ENCODE data around the gene TBP.
"Not testable (repeated sequence)": the region's sequence is repeated elsewhere in the genome, so short reads cannot be mapped to it uniquely, and the experiment has no call there.

The TBP gene

DNA sequence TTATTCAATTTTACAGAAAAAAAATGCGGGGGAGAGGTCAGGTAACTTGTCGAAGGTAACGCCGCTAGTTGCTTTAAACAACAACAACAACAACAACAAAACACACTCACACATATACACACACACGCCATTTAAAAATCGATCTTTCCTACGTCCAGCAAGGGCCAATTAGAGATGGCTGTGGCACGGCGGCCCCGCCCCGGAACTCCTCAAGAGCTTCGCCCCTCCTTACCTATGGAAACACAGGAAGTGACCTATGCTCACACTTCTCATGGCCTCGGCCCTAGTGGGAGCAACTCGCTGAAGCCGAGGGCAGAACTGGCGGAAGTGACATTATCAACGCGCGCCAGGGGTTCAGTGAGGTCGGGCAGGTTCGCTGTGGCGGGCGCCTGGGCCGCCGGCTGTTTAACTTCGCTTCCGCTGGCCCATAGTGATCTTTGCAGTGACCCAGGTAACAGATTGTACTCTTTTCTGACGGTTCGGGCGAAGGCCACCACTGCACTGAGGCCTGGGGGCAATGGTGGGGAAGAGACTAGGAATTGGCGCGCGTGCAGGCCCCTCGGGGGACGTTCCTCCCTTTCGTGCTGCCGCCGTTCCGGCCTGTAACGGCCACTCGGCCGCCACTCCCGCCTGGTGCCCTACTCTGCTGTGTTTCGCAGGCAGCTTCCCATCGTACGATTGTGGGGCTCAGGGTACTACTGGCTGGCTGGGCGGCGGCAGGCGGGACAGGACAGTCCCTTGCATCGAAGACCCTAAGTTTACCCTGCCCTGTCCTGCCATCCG lies at the start of gene TBP:
TSS of gene TBP (plus strand) at position 357 of the 783 bp plus-strand sequence. CDS start 2,661 bp downstream, outside the sequence.
- DNase-seq: peak; percentile 96 to 97

DNA sequence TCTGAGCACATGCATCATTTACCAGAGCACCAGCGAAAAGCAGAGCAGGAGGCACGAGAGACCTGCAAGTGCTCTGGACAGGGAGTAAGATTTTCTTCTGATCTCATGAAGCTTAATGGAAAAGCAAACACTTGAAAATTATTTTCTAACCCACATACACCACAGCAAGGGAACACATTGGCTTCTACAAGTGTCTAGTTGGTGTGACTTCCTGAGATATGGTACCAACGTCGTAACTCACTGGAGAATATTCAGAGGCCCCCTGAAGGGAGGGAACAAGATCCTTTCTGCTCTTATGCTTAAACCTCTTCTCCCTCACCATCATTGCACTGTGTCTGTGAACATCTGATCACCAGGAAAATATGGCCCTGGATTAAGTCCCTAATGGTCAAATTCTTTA lies 49.7 kb upstream of the TBP start:
- DNase-seq: no peak

DNA sequence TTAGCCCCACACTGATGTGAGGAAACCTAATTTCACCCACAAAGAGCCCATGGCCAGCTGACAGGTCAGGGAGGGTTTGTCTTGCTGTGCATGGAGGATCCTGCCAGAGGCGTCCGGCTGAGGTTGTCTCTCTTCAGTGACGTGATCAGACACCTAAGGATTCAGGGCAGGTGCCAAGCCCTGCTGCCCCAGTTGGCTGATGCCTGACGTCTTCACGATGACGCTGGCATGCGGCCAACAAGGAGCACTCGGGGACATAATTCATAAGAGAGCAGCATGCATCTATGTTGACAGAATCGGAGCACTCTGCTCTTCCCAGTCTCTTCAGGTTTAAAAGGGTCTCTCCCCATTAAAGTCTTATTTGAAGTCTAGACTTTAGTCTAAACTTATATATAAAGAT lies 48.9 kb upstream of the TBP start:
- no peak for DNase-seq

DNA sequence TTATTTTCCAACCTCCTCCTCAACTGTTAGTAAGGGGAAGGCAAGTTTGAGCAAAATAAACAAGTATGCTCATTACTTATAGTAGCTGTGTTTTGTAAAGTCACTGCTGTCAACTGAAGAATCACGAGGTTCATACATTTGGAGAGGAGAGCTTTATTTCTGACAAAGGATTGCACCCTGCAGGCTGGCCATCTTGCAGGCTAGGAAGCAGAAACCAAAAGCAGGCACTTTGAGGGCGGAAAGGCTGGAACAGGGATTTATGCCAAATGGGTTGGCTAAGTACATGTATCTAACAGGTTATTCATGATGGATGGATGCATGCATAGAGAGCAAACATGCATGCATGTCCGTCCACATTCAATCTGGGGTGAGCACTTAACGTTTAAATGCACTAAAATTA lies 47.7 kb upstream of the TBP start:
- DNase-seq: no peak

DNA sequence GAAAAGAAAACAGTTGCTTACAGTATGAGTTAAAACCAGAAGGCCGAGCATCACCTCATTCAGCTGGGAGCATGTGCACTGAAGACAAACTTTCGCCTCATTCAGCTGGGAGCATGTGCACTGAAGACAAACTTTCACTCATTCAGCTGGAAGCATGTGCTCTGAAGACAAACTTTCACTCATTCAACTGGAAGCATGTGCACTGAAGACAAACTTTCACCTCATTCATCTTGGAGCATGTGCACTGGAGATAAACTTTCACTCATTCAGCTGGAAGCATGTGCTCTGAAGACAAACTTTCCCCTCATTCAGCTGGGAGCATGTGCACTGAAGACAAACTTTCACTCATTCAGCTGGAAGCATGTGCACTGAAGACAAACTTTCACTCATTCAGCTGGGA lies 46.4 kb upstream of the TBP start:
- not testable (repeated sequence) for DNase-seq

DNA sequence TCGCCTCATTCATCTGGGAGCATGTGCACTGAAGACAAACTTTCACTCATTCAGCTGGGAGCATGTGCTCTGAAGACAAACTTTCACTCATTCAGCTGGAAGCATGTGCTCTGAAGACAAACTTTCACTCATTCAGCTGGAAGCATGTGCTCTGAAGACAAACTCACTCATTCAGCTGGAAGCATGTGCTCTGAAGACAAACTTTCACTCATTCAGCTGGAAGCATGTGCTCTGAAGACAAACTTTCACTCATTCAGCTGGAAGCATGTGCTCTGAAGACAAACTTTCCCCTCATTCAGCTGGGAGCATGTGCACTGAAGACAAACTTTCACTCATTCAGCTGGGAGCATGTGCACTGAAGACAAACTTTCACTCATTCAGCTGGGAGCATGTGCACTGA lies 45.9 kb upstream of the TBP start:
- not testable (repeated sequence) for DNase-seq

DNA sequence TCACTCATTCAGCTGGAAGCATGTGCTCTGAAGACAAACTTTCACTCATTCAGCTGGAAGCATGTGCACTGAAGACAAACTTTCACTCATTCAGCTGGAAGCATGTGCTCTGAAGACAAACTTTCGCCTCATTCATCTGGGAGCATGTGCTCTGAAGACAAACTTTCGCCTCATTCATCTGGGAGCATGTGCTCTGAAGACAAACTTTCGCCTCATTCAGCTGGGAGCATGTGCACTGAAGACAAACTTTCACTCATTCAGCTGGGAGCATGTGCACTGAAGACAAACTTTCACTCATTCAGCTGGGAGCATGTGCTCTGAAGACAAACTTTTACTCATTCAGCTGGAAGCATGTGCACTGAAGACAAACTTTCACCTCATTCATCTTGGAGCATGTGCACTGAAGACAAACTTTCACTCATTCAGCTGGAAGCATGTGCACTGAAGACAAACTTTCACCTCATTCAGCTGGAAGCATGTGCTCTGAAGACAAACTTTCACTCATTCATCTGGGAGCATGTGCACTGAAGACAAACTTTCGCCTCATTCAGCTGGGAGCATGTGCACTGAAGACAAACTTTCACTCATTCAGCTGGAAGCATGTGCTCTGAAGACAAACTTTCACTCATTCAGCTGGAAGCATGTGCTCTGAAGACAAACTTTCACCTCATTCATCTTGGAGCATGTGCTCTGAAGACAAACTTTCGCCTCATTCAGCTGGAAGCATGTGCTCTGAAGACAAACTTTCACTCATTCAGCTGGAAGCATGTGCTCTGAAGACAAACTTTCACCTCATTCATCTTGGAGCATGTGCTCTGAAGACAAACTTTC lies 45.1 kb upstream of the TBP start:
- DNase-seq: not testable (repeated sequence)

DNA sequence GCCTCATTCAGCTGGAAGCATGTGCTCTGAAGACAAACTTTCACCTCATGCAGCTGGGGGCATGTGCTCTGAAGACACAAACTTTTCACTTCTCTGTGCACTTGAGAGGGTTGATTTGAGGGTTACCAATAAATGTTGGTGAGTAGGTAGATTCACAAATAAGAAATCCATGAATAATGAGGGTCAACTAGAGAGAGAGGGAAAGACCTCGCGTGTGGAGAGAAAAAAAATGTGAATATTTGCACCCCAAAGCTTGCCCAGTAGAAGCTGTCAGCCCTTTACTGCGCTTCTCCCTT lies 44.5 kb upstream of the TBP start:
- DNase-seq: no peak

DNA sequence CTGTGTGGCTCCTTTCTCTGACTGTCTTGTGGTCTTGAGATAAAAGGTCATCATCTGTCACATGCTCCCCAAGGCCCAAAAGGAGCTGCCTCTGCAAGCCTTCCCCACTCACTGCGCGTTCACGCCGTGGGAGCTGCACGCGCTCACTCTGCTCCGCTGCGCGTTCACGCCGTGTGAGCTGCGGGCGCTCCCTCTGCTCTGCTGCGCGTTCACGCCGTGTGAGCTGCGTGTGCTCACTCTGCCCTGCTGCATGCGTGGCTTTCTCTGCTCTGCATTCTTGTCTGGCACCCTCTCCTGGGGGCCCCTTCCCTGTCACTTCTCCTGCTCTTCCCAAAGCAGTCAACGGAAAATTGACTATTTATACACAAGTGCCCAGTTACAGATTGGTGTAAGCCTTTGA lies 43.5 kb upstream of the TBP start:
- DNase-seq: no peak

DNA sequence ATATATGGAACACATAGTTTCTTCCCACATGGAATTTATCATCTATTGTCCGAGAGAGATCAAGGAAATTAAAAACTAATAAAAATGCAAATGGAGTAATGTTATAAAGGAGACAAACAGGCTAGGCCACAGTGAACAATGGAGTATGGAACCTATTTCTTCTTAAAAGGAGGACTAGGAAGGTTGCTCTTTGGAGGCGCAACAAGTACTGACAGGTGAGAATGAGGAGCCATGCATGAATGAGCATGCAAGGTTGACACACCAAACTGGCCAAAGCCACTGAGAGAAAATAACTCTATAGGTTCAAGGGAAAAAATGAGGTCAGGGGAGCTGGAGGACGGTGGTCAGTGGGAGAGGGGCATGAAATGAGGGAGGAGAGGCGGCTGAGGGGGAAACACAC lies 41.9 kb upstream of the TBP start:
- no peak for DNase-seq

DNA sequence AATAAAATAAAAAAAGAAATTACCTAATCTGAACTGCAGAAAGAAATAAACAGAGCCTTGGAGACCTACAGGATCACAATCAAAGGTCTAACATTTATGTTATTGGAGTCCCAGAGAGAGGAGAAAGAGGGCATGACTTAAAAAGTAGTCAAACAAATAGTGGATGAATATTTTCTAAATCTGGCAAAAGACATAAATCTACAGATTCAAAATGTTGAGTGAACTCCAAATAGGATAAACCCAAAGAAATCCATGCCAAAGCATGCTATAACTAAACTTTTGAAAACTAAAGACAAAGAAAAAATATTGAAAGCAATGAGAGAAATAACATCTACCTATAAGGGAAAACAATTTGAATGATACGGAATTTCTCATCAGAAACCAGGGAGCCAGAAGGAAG lies 39.3 kb upstream of the TBP start:
- DNase-seq: no peak

DNA sequence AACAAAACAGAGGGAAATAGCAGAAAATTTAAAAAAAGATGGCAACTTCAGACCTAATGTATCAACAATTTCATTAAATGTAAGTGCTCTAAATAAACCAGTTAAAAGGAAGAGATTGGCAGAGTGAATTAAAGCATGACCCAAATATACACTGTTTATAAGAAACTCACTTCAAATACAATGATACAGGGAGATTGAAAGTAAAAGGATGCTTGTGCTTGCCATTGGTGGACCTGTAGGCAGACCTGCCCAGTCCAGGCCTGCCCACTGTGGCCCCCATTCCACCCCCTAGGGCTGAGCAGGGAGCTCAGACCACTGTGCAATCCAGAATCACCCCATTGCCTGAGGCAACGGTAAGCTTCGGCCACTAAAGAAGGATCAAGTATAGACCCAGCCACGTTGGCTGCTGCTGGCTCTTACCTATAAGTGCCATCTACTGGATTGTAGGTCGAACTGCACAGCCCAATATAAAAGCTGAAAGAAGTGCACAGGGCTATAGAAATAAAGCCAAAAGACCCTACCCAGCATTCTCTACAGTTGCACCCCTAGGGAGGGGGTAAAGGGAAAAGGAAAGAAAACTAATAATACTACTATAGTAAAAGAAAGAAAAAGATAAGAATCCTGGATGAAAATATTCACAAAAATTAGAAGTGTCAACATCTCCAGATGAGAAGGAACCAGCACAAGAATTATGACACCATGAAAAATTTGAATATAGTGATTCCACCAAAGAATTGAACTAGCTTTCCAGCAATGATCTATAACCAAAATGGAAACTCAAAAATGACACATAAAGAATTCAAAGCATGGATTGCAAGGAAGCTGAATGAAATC lies 37.2 kb upstream of the TBP start:
- peak; percentile 25 to 35 for DNase-seq

DNA sequence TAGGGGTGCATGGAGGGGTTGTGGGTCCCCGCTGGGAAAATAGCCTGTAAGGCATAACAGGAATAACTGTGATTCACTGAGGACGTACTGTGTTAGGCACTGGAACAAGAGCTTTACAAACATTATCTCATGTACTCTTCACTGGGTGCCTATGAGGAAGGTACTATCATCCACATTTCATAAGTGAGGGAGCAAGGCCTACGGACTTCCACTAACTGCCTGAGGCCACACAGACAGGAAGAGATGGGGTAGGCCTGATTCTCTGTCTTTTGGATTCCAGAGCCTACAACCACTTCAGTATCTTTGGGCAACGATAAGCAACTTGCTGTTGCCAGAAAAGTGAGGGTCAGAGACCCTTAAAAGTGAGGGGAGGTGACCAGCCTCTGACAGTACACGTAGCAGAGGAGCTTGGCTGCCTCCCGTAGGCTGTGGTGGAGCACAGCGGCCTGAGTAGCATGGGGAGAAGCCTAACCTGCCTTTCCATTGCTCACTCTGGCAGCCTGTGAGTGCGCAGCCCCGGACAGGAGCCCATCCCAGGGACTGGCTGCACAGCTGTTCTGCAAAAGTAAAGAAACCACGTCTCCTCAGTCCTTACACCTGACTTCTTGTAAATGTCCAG lies 31.5 kb upstream of the TBP start:
- DNase-seq: no peak

DNA sequence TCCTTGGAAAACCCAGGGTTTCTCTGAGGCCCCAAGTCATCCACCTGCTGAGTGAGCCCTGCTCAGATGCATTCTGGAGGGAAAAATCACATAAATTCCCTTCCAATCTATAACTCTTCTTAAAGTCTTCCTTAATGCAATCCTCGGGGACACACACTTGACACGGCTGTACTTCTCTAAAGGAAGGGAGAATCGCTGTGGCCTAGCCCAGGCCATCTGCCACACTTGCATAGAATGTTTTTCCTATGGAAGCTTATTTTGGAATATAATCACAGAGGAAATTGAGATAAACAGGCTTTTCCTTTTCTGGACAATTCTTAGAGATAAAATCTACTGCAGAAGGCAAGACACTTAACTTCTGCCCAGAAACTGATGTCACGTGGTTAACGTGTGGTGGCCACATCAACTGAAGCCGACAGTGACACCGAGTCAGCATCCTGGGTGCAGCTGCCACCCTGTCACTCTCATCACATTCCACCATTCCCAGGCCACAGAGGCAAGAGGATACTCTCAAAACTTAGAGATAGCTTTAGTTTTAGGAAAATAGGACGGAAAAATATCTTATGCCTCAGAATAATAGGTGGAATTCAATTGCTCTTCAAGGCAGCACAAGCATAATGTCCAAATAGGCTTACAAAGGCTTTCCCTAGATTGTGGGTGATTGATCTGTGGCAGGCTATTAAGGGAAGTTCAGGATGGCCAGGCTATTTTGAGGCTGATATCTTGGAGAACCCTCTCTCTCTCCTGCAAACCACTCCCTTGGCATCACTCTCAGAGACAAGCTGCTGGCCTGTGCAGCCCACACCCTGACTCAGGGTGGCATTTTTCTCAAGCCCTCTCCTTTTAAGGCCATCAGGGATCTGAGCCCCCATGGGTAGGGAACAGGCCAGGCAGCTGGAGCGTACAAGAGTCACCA lies 30.7 kb upstream of the TBP start:
- DNase-seq: no peak

DNA sequence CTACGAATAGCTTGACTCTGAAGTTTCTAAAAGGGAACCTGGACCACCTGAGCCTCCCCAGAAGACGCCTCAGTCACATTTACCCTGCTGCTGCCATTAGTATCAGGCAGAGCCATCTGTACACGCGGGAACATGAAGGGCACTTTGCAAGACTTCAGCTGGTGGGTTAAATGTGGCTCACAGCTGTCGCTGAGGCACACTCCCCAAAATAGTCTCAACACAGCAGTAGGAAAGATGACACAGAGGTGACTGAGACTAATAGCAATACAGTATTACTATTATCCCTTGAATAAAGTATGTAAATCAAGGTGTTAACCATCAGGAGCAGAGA lies 30.0 kb upstream of the TBP start:
- DNase-seq: no peak

DNA sequence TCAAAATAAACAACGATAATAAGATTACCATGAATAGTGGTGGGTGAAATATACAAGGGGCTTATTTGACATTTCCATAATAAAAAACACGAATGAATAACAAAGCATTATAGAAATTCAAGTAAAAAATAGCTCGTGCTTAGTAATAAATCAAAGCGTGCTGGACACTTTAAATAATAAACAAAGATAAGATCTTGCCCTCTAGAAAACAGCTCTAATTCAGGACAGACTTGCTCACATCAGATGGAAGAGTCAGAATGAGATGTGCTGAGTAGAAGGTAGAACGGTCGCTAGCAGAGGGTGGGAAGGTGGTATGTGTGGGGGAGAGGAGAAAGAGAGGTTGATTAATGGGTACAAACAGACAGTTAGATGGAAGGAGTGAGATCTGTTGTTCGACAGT lies 28.4 kb upstream of the TBP start:
- DNase-seq: no peak

DNA sequence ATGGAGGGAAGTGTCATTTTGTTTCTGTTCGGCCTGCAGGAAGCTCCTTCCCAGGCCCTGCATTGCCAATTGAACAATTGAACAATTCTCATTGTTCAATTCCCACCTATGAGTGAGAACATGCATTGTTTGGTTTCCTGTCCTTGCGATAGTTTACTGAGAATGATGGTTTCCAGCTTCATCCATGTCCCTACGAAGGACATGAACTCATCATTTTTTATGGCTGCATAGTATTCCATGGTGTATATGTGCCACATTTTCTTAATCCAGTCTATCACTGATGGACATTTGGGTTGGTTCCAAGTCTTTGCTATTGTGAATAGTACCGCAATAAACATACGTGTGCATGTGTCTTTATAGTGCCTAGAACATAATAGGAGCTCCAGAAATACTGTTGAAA lies 26.2 kb upstream of the TBP start:
- not testable (repeated sequence) for DNase-seq

DNA sequence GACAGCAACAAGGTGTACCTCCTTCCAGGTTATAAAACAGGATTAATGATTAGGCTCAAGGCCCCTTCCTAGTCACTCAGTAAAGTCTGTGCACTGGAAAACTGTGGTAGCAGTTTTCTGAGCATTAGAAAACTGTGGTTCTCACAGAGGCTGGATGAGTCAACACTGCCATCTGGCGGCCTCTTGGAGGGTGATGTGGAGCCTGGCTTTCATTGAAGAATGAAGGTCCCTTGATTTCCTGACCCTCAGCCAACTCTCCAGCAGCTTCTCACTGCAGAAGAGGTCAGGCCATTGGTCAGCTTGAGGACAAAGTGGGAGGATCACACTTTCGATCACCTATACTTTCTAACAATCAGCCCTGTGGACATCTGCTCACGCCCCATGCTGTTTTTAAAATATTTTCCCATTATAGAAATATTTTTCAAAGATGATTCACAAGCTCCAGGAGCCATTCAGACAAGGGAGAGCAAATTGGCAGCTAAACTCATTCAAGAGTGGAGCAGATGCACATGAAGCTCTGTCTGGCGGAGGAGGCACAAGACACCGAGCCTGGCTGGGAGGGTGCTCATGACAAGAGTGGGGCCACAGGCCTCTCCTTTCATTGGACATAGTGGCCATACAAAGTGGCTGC lies 24.2 kb upstream of the TBP start:
- peak; percentile 71 for DNase-seq

DNA sequence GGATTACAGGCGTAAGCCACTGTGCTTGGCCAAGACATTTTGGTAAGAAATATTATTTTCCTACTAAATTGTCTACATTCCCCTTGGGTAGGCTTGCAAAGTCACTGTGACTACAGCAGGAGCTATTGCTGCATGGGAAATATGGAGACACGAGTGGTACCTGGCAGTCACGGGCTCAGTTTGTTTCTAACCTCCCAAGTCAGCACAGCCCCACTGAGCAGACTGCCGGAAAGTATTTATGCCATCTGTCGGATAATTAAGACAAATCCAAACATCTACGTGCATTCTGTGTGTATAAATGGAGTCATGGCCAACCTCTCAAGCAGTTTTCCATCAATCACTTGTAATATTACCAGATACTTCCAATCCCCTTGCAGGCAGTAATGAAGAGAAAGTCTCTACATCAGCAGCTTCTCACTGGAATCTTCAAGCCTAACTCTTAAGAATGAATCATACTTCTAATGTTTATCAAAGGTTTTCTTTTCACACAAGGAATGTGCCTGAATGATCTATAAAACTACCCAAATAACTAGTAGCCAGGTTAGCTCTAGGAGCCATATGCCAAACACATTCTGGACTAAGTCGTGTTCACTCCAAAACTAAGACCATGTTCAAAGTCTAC lies 21.2 kb upstream of the TBP start:
- DNase-seq: no peak

DNA sequence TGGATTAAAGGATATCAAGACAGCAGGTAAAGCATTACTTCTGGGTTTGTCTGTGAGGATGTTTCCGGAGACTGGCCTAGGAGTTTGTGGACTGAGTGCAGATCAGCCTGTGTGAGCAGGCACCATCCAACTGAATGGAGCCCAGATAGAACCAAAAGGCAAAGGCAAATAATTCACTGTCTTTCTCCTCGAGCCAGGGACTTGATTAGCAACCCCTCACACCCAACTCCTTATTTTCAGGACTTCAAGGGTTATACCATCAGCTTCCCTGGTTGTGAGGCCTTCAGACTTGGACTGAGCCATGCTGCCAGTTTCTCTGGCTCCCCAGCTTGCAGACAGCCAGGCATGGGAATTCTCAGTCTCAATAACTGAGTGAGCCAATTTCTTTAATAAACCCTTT lies 20.4 kb upstream of the TBP start:
- no peak for DNase-seq

DNA sequence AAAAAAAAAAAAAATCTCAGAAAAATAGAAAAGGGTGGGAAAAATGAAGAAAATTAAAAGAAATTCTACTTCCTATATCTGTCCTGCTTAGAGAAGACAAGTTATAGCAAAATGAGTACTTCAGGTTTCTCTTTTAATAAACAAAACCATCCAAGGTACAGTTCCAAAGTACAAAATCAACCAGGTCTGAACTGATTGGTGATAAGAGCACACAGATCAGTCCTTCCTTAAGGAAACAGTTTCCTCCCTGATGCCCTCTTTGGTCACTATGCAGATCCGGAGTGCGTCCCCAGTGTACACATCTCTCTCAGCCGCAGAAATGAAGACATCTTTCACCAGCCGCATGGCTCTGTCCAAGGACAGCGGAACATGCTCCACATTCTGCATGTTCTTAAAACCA lies 19.2 kb upstream of the TBP start:
- no peak for DNase-seq
